GM12872 (cell line): ENCODE results near the gene IGFBPL1.

Experiments used
- CTCF ChIP-seq: IDR thresholded peaks from 3 replicates; pipeline ENCODE4 v1.5.1; 2011; ENCODE audit warnings: low read depth, mild to moderate bottlenecking, low read length, moderate library complexity; ENCODE audit not compliant: insufficient read depth

Gene IGFBPL1

DNA sequence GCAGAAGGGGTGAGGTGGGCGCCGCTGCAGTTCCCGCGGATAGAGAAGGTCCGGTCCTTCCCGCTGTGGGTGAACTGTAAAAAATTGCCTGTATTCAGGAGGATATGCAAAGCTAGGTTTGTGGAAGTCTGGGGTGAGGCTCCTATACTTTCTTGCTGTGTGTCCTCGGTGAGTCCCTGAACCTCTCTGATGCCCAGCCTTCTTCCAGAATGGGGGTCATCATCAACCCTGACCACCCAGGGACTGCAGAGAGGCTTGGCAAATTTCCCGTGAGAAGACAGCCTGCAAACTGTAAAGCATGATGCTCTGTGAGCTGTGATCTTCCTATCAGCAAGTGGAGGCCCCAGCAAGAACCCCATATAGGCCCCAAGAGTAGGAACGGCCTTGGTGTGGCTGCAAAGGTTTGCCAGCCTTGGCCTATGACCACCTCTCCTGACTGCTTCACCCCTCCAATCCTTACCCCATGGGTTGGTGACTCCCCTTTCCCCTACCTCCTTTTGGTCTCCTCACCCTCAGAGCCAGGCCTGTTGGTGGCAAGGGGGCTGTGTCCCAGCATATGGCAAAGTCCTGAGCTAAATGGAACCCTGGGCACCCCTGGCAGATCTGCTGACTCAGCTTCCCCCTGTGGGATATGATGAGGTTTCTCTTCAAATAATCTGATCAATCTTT, 31.0 kb downstream of the IGFBPL1 start:
- TF ChIP-seq CTCF = no peak

GRCh38 chr9:38392235-38393127, 31.8 kb downstream of the IGFBPL1 start, which contains the start of gene ALDH1B1:
TSS of gene ALDH1B1 (plus strand) at chr9:38392702. CDS start at chr9:38395749, 3,047 bp downstream.
- TF ChIP-seq CTCF = peak; percentile 38; the same call in 2 of the 3 replicates

DNA sequence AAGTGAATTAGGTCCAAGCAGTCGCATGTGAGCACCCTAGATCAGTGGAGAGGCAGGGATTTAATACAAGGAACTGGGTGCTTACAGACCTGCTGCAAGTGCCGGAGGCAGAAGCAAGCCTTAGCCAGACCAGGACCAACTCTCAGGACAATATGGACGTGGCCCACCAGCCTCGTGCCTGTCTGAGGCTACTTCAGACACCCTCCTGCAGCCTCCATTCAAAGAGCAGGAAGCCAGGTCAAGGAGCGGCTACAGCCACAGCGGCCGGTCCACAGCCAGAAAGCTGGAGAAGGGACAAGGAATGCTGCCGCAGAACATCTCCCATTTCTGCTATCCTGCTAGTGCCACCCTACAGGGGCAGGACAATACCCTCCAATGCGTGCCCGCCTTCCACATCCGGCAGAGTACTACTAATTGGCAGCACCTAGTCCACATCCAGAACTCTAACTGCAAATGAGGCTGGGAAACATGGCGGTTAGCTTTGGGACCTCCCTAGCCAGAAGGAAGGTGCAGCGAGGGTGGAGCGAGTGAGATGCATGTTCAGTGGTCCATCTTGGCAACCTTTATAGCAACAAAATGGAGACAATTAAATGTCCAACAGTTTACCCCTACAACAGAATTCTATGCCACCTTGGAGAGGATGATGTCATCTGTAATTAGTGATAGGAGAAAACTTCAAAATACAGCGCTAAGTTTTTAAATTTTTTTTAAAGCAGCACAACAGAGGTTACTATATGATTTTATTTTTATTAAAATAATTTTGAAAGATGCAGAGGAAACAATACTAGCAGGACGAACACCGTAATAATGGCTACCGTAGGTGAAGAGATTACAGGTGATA, 32.8 kb downstream of the IGFBPL1 start:
- TF ChIP-seq CTCF = no peak

- no peak for TF ChIP-seq CTCF
Measured at GRCh38 chr9:38390851-38391250, 33.4 kb downstream of the IGFBPL1 start.

DNA sequence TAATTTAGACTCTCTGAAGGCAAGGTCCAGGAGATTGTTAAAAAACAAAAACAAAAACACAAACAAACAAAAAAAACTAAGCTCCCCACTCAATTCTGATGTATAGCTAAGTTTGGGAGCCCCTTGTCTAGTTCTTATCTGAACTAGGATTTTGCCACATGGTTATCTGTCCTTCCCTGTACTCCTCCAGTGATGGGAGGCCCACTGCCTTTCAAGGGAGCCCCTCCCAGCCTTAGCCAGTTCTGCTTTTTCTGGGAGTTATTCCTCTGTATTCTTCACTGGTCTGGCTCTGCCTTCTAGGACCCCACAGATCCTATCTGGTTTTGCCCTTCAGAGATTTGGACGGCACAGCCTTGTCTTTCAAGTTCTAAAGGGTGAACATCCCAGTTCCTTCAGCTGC, 33.8 kb downstream of the IGFBPL1 start:
- TF ChIP-seq CTCF = no peak

GRCh38 chr9:38389313-38389712, 34.9 kb downstream of the IGFBPL1 start:
- TF ChIP-seq CTCF = no peak
